Neural crest cell (in vitro differentiated cells): Measurements from ENCODE around the gene CD80. TPM values are rescaled to one million over a fixed set of nuclear protein-coding genes. Genes with fewer than 3 reads are reported as not detected.

Source experiments
- DNase-seq: peaks from one replicate; pipeline ENCODE4 v3.0.0; 2021; ENCODE audit warnings: low read depth, mixed read lengths, low spot score
- H3K27ac Mint-ChIP-seq: one replicate; pipeline ENCODE4 v1.8.0; 2021; ENCODE audit warnings: mild to moderate bottlenecking, mixed read lengths; ENCODE audit not compliant: unreplicated experiment
- H3K27me3 Mint-ChIP-seq: 2 replicates; pipeline ENCODE4 v1.8.0; 2021; ENCODE audit warnings: low read depth, mild to moderate bottlenecking, mixed read lengths
- H3K36me3 Mint-ChIP-seq: 2 replicates; pipeline ENCODE4 v1.8.0; 2021; ENCODE audit warnings: low read depth, mild to moderate bottlenecking, mixed read lengths
- H3K4me1 Mint-ChIP-seq: 2 replicates; pipeline ENCODE4 v1.8.0; 2021; ENCODE audit warnings: mixed read lengths
- H3K4me3 Mint-ChIP-seq: one replicate; pipeline ENCODE4 v1.8.0; 2021; ENCODE audit warnings: mild to moderate bottlenecking, mixed read lengths
- H3K9me3 Mint-ChIP-seq: 2 replicates; pipeline ENCODE4 v1.8.0; 2021; ENCODE audit warnings: mixed read lengths
- CTCF ChIP-seq: fragments of 200-600 bp; sonication (generic); conservative IDR thresholded peaks from 2 replicates; pipeline ENCODE4 v1.5.0; 2021; ENCODE audit warnings: antibody characterized with exemption, mild to moderate bottlenecking
- total RNA-seq: library from RNA; stranded (reverse); gene quantifications from 2 replicates; pipeline ENCODE4 v1.2.1, GENCODE V29; 2021

The CD80 gene
- total RNA-seq, 1 donor from 2014 or later: not detected

DNA sequence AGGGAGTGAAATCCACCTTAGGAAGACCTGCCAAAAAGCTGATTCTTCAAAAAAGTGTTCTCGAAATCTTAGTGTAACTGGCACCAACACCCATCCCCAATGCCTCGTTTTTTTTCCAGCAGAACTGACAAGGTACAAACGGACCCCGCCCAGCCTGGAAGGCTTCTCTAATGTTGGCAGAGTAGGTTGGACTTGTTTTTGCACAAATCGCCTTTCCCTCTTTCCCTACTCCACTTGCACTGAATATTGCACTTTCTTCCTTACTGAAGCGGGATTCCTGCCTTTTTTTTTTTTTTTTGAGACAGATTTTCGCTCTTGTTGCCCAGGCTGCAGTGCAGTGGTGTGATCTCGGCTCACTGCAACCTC, 61.6 kb downstream of the CD80 start:
- Mint-ChIP-seq H3K9me3 (no peaks in the 10 kb centered on the region), H3K27me3 (no peaks in the 10 kb centered on the region), H3K4me3 (peak overlapping the region; percentile 99), H3K27ac (peak overlapping the region; percentile 99), H3K36me3 (peaks cover 3% of the 10 kb centered on the region), H3K4me1 (peaks cover 31% of the 10 kb centered on the region)
- no peak for TF ChIP-seq CTCF
- peak; percentile 1 for DNase-seq

- Mint-ChIP-seq H3K36me3 (peaks cover 14% of the 10 kb centered on the region), H3K9me3 (no peaks in the 10 kb centered on the region), H3K4me3 (peak overlapping the region; percentile 57), H3K27me3 (no peaks in the 10 kb centered on the region), H3K27ac (no peak overlapping the region), H3K4me1 (peaks cover 16% of the 10 kb centered on the region)
- TF ChIP-seq CTCF: peak; percentile 41
- no peak for DNase-seq
These were observed 64.8 kb downstream of the CD80 start for GRCh38 chr3:119494597-119494996.

DNA sequence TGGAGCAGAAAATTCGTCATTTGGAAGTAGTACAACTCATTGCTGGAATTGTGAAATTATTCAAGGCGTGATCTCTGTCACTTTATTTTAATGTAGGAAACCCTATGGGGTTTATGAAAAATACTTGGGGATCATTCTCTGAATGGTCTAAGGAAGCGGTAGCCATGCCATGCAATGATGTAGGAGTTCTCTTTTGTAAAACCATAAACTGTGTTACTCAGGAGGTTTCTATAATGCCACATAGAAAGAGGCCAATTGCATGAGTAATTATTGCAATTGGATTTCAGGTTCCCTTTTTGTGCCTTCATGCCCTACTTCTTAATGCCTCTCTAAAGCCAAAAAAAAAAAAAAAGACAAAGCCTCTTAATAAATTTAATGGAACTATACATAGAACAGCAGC, 66.6 kb downstream of the CD80 start:
- DNase-seq: no peak
- Mint-ChIP-seq H3K36me3 (peaks cover 14% of the 10 kb centered on the region), H3K9me3 (no peaks in the 10 kb centered on the region), H3K27ac (no peak overlapping the region), H3K27me3 (no peaks in the 10 kb centered on the region), H3K4me3 (no peak overlapping the region), H3K4me1 (peaks cover 7% of the 10 kb centered on the region)
- no peak for TF ChIP-seq CTCF

DNA sequence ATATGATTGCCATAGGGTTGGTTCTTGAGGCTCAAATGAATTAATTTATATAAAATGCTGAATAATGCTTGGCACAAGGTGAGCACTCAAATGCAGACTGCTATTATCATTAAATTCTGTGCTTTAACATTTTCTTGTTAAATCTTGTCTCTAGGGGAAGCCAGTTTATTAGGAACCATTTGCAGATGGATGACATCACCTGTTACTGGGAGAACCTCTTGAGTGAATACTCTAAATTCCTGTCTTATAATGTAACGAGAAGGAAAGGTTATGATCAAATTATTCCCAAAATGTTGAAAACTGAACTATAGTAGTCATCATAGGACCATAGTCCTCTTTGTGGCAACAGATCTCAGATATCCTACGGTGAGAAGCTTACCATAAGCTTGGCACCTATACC, 67.3 kb downstream of the CD80 start:
- Mint-ChIP-seq H3K36me3 (peaks cover 14% of the 10 kb centered on the region), H3K4me1 (no peaks in the 10 kb centered on the region), H3K4me3 (no peak overlapping the region), H3K27ac (no peak overlapping the region), H3K27me3 (no peaks in the 10 kb centered on the region), H3K9me3 (no peaks in the 10 kb centered on the region)
- TF ChIP-seq CTCF: no peak
- no peak for DNase-seq

GRCh38 chr3:119490153-119490552, 69.3 kb downstream of the CD80 start:
- TF ChIP-seq CTCF: peak; percentile 25
- Mint-ChIP-seq H3K4me3 (no peak overlapping the region), H3K27ac (no peak overlapping the region), H3K9me3 (no peaks in the 10 kb centered on the region), H3K36me3 (peaks cover 14% of the 10 kb centered on the region), H3K27me3 (no peaks in the 10 kb centered on the region), H3K4me1 (no peaks in the 10 kb centered on the region)
- DNase-seq: no peak

- Mint-ChIP-seq H3K36me3 (no peaks in the 10 kb centered on the region), H3K27ac (no peak overlapping the region), H3K27me3 (no peaks in the 10 kb centered on the region), H3K4me3 (no peak overlapping the region), H3K9me3 (no peaks in the 10 kb centered on the region), H3K4me1 (no peaks in the 10 kb centered on the region)
- no peak for TF ChIP-seq CTCF
- no peak for DNase-seq
These were observed 73.9 kb downstream of the CD80 start for GRCh38 chr3:119485563-119485962.
